GM12891 (cell line): ENCODE results near the gene RPA3.
A peak's percentile ranks its signal among the peaks of the same experiment; 100 is the strongest.
"Not testable (repeated sequence)": the region's sequence is repeated elsewhere in the genome, so short reads cannot be mapped to it uniquely, and the experiment has no call there.

ENCODE experiments used
- DNase-seq: peaks from one replicate; pipeline ENCODE4 v3.0.0; 2011; ENCODE audit warnings: low spot score; ENCODE audit not compliant: insufficient read length
- FAIRE-seq: peaks from 2 replicates; lab custom pipeline; 2011; peaks lifted over from hg19 to GRCh38; lab: Jason Lieb, UNC
- PAX5 ChIP-seq: IDR thresholded peaks from 2 replicates; pipeline ENCODE4 v1.6.1; 2011; ENCODE audit warnings: low read length, moderate library complexity, mild to moderate bottlenecking; ENCODE audit not compliant: insufficient read depth, severe bottlenecking
- POLR2A ChIP-seq: IDR thresholded peaks from 2 replicates; pipeline ENCODE4 v1.6.1; 2011; ENCODE audit warnings: low read depth, low read length, control low read depth
- POLR2AphosphoS5 ChIP-seq: IDR thresholded peaks from 2 replicates; pipeline ENCODE4 v1.6.1; 2011; ENCODE audit warnings: low read depth, low read length, control low read depth
- POU2F2 ChIP-seq: IDR thresholded peaks from 2 replicates; pipeline ENCODE4 v1.6.1; 2011; ENCODE audit warnings: low read depth, mild to moderate bottlenecking, control low read depth, low read length, moderate library complexity
- SPI1 ChIP-seq: IDR thresholded peaks from 2 replicates; pipeline ENCODE4 v1.6.1; 2011; ENCODE audit warnings: low read depth, low read length, control low read depth
- TAF1 ChIP-seq: IDR thresholded peaks from 2 replicates; pipeline ENCODE4 v1.6.1; 2011; ENCODE audit warnings: low read depth, low read length, control low read depth

RPA3 gene

GRCh38 chr7:7681191-7681935 lies 37.0 kb downstream of the RPA3 start:
- FAIRE-seq: peak; percentile 80
- DNase-seq: no peak

GRCh38 chr7:7679640-7680039 lies 38.8 kb downstream of the RPA3 start:
- FAIRE-seq, DNase-seq: not testable (repeated sequence)

More at GRCh38 chr7:7681191-7681935, 37.0 kb downstream of the RPA3 start:
- TF ChIP-seq SPI1: no peak
- no peak for TF ChIP-seq TAF1
- TF ChIP-seq POLR2AphosphoS5: no peak
- TF ChIP-seq PAX5: no peak
- no peak for TF ChIP-seq POU2F2
- no peak for TF ChIP-seq POLR2A

GRCh38 chr7:7675686-7676085 lies 42.7 kb downstream of the RPA3 start:
- FAIRE-seq (peak; percentile 62), DNase-seq (no peak)
- no peak for TF ChIP-seq POLR2A
- no peak for TF ChIP-seq SPI1
- no peak for TF ChIP-seq POLR2AphosphoS5
- TF ChIP-seq PAX5: no peak
- TF ChIP-seq POU2F2: no peak
- TF ChIP-seq TAF1: no peak

- TF ChIP-seq PAX5 (no peak), POLR2A (no peak), POLR2AphosphoS5 (no peak), SPI1 (no peak), POU2F2 (no peak), TAF1 (no peak)
- FAIRE-seq (no peak), DNase-seq (no peak)
Observed at GRCh38 chr7:7673240-7673550, 45.2 kb downstream of the RPA3 start.

- DNase-seq (no peak), FAIRE-seq (peak; percentile 26)
- TF ChIP-seq POU2F2 (no peak), PAX5 (no peak), TAF1 (no peak), SPI1 (no peak), POLR2A (no peak), POLR2AphosphoS5 (no peak)
Observed at GRCh38 chr7:7672545-7673239, 45.7 kb downstream of the RPA3 start.

GRCh38 chr7:7671361-7671760 lies 47.0 kb downstream of the RPA3 start:
- no peak for FAIRE-seq
- no peak for DNase-seq
- TF ChIP-seq SPI1 (no peak), PAX5 (no peak), POLR2A (no peak), POLR2AphosphoS5 (no peak), POU2F2 (no peak), TAF1 (no peak)

GRCh38 chr7:7670490-7670889 lies 47.9 kb downstream of the RPA3 start:
- FAIRE-seq: no peak
- no peak for DNase-seq
- TF ChIP-seq POLR2AphosphoS5 (no peak), POLR2A (no peak), PAX5 (no peak), TAF1 (no peak), POU2F2 (no peak), SPI1 (no peak)

- DNase-seq (no peak), FAIRE-seq (no peak)
- TF ChIP-seq POLR2A (no peak), PAX5 (no peak), SPI1 (no peak), POLR2AphosphoS5 (no peak), POU2F2 (no peak), TAF1 (no peak)
Observed at GRCh38 chr7:7668706-7669105, 49.7 kb downstream of the RPA3 start.

GRCh38 chr7:7667187-7667586 lies 51.2 kb downstream of the RPA3 start:
- DNase-seq (no peak), FAIRE-seq (no peak)
- TF ChIP-seq PAX5 (no peak), POU2F2 (no peak), SPI1 (no peak), TAF1 (no peak), POLR2A (no peak), POLR2AphosphoS5 (no peak)

- no peak for DNase-seq
- TF ChIP-seq POLR2AphosphoS5 (no peak), POLR2A (no peak), PAX5 (no peak), TAF1 (no peak), SPI1 (no peak), POU2F2 (no peak)
- no peak for FAIRE-seq
Observed at GRCh38 chr7:7665031-7665430, 53.4 kb downstream of the RPA3 start.
